Fibroblast of pulmonary artery (primary cell): ENCODE results near the gene THSD7B.

Experiments used
- DNase-seq: peaks from one replicate; pipeline ENCODE4 v3.0.0-alpha.2; 2010; ENCODE audit warnings: low read depth
- H3K4me3 ChIP-seq: replicated peaks from 2 replicates; pipeline ENCODE4 v1.5.1; 2011; ENCODE audit warnings: low read depth, mild to moderate bottlenecking, control low read depth, low read length, moderate library complexity
- TF ChIP-seq, protein P1 (sequence below): IDR thresholded peaks from 2 replicates; pipeline ENCODE4 v1.5.1; 2011; ENCODE audit warnings: mild to moderate bottlenecking, control low read depth, low read length, inconsistent platforms; ENCODE audit errors: missing control alignments

The THSD7B gene, protein sequence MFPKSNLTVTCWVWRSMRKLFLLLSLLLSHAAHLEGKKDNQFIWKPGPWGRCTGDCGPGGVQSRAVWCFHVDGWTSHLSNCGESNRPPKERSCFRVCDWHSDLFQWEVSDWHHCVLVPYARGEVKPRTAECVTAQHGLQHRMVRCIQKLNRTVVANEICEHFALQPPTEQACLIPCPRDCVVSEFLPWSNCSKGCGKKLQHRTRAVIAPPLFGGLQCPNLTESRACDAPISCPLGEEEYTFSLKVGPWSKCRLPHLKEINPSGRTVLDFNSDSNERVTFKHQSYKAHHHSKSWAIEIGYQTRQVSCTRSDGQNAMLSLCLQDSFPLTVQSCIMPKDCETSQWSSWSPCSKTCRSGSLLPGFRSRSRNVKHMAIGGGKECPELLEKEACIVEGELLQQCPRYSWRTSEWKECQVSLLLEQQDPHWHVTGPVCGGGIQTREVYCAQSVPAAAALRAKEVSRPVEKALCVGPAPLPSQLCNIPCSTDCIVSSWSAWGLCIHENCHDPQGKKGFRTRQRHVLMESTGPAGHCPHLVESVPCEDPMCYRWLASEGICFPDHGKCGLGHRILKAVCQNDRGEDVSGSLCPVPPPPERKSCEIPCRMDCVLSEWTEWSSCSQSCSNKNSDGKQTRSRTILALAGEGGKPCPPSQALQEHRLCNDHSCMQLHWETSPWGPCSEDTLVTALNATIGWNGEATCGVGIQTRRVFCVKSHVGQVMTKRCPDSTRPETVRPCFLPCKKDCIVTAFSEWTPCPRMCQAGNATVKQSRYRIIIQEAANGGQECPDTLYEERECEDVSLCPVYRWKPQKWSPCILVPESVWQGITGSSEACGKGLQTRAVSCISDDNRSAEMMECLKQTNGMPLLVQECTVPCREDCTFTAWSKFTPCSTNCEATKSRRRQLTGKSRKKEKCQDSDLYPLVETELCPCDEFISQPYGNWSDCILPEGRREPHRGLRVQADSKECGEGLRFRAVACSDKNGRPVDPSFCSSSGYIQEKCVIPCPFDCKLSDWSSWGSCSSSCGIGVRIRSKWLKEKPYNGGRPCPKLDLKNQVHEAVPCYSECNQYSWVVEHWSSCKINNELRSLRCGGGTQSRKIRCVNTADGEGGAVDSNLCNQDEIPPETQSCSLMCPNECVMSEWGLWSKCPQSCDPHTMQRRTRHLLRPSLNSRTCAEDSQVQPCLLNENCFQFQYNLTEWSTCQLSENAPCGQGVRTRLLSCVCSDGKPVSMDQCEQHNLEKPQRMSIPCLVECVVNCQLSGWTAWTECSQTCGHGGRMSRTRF (N-terminal part only)

DNA sequence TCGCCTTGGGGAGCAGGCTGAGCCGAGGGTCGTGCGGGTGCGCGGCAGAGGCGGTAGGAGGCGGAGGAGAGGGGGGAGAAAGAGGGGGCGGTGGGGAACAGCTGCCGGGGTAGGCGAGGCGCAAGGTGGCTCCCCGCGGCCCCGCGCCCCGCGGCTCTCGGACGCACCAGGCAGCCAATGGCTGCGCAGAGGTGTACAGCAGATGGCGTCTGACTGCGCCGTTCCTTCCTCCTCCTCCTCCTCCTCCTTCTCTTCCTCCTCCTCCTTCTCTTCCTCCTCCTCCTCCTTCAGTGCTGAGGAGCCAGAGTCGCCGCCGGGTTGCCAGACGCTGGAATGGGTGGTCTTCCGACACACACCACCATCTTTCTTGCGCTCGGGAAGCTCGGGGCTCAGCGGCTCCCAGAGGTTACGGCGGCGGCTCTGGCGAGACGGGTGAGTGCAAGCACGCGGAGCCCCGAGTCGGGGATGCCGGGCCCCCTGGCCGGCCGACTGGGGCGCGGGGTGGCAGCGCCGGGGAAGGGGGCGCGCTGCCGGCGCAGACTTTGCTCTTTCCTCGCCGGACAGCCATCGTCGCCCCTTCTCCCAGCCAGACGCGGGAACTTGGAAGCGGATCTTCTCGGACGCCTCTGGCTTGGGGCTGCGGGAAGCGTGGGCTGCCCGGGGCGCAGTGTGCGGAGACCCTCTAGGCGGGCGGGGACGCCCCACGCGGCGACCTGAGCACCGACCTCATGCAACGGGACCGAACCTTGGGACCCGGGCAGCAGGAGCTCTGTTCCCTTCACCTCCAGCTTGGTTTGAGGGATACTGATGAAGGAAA, at the start of gene THSD7B:
Gene THSD7B (plus strand): TSS at position 290 of the 817 bp plus-strand sequence. CDS start 116,634 bp downstream, outside the sequence.
- DNase-seq: no peak
- TF ChIP-seq, protein P1, sequence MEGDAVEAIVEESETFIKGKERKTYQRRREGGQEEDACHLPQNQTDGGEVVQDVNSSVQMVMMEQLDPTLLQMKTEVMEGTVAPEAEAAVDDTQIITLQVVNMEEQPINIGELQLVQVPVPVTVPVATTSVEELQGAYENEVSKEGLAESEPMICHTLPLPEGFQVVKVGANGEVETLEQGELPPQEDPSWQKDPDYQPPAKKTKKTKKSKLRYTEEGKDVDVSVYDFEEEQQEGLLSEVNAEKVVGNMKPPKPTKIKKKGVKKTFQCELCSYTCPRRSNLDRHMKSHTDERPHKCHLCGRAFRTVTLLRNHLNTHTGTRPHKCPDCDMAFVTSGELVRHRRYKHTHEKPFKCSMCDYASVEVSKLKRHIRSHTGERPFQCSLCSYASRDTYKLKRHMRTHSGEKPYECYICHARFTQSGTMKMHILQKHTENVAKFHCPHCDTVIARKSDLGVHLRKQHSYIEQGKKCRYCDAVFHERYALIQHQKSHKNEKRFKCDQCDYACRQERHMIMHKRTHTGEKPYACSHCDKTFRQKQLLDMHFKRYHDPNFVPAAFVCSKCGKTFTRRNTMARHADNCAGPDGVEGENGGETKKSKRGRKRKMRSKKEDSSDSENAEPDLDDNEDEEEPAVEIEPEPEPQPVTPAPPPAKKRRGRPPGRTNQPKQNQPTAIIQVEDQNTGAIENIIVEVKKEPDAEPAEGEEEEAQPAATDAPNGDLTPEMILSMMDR: no peak
- H3K4me3 ChIP-seq: no peak within 1 kb of the TSS

DNA sequence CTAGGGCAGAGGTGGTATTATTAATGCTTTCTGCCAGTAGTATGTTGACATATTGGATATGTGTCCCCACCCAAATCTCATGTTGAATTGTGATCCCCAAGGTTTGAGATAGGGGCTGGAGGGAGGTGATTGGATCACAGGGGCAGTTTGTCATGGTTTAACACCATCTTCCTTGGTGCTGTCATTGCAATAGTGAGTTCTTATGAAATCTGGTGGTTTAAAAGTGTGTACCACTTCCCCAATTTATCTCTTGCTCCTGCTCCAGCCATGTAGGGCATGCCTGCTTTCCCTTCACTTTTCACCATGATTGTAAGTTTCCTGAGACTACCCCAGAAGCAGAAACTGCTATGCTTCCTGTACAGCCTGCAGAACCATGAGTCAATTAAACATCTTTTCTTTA, 47.1 kb upstream of the THSD7B start:
- H3K4me3 ChIP-seq: no peak overlapping the region
- DNase-seq: no peak
- TF ChIP-seq, protein P1: no peak

DNA sequence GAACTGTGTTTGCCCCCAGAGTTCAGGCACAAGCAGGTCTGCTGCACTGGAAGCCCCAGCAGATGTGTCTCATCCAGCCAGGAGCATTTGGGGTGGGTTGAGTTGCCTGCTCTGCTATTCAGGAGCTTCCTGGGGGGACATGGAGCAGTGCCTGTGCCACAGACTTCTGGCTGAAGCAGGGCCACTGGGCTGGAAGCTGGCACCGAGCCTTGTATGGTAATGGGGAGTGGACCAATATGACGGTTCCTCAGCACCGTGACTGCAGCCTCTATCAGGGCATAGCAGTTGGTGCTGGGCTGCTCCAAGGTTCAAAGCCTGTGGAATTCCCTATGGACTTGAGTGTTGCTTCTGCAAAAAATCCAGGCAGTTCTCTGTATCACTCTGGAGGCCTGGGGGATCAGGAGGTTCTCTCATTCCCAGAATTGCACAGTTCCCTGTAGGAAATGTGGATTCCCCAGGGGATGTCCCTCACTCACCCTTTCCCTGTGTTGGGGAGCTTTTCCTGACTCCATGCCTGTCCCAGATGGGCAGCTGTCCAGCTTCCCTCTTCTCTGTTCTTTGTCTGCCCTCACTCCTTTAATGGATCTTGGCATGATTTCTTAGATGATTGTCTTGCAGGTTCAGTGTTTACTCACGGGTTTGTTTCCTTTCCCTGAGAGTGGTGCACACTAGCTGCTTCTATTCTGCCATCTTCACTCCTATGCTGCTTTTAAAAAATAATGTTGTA, 37.2 kb upstream of the THSD7B start:
- DNase-seq: no peak
- TF ChIP-seq, protein P1: no peak
- no peak overlapping the region for H3K4me3 ChIP-seq

DNA sequence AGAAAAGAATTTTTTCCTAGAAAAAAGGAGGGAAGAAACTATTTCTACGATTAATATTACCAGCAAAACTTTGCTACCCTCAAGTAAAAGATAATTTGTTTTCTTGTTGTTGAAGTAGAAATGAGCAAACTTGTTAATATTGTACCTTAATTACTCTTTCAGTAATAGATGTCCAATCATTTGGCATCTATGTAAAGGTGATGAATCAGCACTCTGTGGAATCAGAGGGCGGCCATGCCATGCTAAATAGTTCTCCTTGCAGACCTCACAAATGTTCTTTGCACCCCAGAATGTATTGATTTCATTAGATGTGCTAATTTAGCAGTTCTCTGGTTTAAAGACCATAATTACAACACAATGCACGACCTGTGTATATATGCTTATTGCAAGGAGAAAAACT, 29.1 kb upstream of the THSD7B start:
- no peak overlapping the region for H3K4me3 ChIP-seq
- DNase-seq: no peak
- TF ChIP-seq, protein P1: no peak

DNA sequence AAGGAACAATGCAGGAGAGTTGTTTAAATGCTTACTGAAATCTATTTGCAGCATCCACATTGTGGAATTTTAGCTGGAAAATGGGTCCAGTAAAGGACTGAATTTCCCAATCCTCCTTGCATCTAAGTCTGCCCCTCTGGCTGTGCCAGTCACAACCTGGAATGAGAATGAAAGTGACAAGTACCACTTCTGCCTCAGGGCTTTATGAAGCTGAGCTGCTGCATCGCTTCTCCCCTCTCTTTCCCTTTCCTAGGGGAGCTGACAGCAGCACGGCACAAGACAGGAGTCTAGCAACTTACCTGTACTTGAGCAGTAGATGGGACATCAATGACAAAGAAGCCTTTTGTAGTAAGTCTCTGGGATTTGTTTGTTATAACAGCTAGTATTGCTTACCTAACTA, 27.3 kb upstream of the THSD7B start:
- no peak overlapping the region for H3K4me3 ChIP-seq
- DNase-seq: no peak
- TF ChIP-seq, protein P1: no peak
